ENCODE data around the gene FNDC4.
"Not testable (repeated sequence)": the region's sequence is repeated elsewhere in the genome, so short reads cannot be mapped to it uniquely, and the experiment has no call there.

FNDC4 gene, protein sequence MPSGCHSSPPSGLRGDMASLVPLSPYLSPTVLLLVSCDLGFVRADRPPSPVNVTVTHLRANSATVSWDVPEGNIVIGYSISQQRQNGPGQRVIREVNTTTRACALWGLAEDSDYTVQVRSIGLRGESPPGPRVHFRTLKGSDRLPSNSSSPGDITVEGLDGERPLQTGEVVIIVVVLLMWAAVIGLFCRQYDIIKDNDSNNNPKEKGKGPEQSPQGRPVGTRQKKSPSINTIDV

DNA sequence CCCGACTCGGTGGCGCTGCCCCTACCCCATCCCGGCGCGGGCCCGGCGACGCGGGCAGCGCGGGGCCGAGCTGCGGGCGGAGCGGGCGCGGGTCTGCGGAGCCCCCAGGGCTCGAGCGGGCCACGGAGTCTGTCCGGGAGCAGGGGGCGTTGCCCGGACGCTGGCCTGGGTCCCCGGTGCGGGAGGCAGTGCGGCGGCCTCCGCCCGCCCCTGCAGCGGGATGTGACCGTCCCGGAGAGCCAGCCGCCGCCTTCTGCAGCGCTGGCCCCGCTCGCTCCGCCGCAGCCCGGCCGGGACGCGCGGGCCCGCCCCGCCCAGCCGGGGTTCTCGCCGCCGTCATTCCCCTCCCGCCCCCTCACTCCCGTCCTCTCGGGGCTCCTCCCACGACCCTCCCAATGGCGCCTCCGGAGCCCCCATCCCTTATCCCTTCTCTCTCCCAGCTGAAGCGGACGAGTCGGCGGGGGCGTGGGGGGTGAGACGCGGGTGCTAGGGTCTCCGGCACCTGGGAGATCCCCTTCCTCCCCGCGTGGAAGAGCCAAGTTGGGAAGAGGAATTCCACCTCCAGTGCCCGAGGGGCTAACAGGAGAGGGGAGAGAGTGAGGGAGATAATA, at the start of gene FNDC4:
FNDC4 (minus strand) TSS at position 257 of the 611 bp plus-strand sequence. CDS start 521 bp downstream, outside the sequence.
- no peak for DNase-seq

DNA sequence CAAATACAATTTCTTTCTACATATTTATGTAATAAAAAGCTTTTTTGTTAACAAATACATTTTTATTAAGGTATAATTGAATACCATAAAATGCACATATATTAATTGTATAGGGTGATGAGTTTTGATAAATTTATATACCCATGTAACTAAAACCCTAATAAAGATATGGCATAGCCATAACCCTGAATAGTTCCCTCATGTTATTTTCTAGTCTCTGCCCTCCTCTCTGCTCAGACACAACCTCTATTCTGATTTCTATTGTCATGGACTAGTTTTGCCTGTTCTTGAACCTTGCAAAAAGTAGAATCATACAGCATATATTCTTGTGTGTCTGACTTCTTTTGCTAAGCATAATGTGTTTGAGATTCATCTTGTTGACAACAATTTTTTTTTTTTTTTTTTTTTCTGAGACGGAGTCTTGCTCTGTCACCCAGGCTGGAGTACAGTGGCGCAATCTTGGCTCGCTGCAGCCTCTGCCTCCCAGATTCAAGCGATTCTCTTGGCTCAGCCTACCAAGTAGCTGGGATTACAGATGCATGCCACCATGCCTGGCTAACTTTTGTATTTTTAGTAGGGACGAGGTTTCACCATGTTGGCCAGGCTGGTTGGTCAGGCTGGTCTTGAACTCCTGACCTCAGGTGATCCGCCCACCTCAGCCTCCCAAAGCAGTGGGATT, 49.3 kb upstream of the FNDC4 start:
- DNase-seq: no peak

DNA sequence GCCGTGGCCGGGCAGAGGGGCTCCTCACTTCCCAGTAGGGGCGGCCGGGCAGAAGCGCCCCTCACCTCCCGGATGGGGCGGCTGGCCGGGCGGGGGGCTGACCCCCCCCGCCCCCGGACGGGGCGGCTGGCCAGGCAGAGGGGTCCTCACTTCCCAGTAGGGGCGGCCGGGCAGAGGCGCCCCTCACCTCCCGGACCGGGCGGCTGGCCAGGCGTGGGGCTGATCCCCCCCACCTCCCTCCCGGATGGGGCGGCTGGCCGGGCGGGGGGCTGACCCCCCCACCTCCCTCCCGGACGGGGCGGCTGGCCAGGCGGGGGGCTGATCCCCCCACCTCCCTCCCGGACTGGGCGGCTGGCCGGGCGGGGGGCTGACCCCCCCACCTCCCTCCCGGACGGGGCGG, 44.6 kb upstream of the FNDC4 start:
- DNase-seq: not testable (repeated sequence)

DNA sequence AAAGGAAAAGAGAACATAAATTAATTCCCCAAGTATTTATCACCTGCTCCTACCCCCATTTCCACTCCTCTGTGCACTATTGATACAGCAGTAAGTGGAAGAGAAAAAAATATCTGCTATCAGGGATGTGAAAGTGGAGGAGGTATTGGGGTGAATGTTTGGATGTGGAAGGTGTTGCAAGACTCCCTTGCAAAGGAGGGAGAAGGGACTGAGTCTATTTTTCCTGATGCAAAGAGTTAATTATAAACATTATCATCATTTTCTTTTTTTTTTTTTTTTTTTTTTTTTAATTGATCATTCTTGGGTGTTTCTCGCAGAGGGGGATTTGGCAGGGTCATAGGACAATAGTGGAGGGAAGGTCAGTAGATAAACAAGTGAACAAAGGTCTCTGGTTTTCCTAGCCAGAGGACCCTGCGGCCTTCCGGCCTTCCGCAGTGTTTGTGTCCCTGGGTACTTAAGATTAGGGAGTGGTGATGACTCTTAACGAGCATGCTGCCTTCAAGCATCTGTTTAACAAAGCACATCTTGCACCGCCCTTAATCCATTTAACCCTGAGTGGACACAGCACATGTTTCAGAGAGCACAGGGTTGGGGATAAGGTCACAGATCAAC, 43.9 kb upstream of the FNDC4 start:
- not testable (repeated sequence) for DNase-seq

DNA sequence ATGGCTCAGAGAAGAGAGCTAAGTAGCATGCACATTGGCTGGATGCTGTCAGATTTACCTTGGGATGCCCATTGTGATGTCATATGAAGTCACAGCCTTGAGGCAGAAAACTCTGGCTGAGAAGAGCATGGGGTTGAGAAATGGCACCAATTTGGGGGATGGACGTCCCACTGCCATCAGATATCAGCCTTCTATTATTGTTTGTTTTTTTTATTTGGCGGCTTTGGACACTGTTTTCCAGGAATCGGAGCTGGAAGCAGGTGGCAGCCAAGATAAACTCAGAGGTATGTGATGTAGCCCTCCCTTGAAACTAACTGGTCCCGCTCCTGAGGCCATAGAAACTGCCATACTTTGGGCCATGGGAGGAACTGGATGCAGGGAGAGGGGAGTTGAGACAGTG, 42.3 kb upstream of the FNDC4 start:
- DNase-seq: no peak

DNA sequence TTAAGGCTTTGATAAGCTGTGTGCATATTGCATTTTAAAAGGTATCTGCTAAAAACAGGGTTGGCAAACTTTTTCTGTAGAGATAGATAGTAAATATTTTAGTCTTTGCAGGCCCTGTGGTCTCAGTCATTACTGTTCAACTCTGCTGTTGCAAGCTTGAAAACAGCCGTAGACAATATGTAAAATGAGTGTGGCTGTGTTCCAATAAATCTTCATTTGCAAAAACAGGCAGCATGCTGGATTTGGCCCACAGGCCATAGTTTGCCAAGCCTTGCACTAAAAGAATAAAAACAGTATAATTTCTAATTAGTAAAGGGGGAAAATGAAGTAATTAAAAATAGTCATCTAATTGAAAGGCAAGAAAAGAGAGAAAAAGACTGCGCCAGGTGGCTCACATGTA, 37.0 kb upstream of the FNDC4 start:
- no peak for DNase-seq

DNA sequence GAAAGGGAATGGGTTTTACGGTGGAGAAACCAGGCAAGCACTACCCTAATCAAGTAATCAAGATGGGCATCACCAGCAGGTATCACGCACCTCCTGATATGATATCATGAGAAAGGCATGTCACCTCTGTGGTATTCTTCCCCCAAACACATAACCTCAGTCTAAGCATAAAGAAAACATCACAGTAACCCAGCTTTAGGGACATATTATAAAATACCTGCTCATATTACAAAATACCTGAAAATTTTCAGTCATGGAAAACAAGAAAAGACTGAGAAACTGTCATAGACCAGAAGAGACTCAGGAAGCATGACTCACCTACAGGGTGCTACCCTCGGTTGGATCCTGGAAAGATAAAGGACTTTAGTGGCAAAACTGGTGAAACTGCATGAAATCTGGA, 32.2 kb upstream of the FNDC4 start:
- no peak for DNase-seq

DNA sequence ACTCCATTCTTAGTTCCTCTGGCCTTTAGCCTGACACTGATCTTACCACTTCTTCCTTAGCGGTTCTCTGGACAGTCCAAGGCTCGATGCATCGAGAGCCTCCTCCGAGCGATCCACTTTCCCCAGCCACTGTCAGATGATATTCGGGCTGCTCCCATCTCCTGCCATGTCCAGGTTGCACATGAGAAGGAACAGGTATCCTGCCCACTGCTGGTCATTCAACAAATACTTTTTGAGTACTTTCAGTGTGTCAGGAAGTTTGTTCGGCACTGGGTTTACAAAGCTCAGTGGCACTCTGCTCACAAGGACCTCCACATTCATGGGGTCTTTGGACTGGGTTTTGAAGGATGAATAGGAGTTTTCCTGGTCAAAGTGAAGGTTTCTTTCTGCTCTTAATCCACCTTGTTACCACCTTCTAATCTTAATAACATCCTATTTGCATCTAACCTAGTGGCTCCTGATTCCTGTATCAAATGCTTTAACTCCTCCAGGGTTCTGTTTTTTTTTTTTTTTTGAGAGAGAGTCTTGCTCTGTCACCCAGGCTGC, 27.5 kb upstream of the FNDC4 start:
- no peak for DNase-seq

DNA sequence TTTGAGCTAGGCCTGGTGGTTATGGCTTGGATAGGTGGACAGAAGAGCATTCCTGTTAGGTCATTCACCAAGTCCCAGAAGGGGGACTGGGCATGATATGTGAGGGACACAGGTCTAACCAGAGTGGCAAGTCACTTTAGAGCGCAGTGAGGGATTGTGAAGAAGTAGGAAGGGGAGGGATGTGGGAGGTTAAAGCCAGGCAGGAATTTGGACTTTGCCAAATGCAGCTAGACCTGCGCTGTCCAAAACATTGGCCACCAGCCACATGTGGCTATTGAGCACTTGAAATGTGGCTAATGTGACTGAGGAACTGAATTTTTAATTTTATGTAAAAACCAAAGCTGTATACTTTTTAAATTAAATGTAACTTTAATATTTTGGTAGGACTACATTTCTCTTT, 25.3 kb upstream of the FNDC4 start:
- DNase-seq: no peak

DNA sequence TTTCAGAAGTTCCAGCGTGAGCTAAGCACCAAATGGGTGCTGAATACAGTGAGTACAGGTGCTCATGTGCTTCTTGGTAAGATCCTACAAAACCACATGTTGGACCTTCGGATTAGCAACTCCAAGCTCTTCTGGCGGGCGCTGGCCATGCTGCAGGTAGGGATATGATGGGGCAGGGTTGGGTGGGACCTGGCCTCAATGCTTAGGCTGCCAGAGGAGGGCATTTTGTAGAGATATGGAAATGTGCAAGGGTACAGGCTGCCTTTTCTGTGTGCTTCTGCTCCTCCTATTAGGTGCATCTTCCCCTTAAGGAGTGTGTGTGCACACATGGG, 23.7 kb upstream of the FNDC4 start:
- no peak for DNase-seq

DNA sequence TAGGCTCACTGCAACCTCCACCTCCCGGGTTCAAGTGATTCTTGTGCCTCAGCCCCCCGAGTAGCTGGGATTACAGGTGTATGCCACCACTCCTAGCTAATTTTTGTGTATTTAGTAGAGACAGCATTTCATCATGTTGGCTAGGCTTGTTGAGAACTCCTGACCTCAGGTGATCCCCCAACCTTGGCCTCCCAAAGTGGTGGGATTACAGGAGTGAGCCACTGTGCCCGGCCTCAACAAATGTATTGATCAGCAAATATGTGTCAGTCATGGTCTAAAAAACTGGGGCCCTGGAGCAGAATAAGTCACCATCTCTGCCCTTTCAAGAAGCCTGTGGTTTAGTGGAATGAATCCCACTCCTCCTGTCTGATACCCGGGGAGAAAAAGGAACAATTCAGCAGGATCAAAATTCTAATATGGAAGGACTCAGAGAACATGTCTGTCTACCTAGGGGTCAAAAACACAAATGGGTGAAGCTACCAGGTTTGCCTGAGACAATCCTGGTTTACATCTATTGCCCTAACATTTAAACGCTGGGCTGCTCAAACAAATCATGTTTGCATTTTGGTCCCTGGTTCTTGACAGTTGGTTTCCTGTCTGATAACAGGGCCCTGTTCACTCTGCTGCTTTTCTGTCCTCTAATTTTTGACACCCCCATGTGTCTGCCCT, 23.2 kb upstream of the FNDC4 start:
- DNase-seq: no peak

DNA sequence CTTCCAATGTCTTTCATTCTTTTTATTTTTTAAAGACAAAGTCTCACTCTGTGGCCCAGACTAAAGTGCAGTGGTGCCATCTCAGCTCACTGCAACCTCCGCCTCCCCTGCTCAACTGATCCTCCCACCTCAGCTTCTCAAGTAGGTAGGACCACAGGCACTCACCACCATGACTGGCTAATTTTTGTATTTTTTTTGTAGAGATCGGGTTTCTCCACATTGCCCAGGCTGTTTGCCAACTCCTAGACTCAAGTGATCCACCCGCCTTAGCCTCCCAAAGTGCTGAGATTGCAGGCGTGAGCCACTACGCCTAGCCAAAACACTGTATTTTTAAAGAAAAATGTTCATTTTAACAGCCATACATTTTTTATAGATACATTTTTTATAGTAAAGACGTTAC, 14.3 kb upstream of the FNDC4 start:
- DNase-seq: no peak

DNA sequence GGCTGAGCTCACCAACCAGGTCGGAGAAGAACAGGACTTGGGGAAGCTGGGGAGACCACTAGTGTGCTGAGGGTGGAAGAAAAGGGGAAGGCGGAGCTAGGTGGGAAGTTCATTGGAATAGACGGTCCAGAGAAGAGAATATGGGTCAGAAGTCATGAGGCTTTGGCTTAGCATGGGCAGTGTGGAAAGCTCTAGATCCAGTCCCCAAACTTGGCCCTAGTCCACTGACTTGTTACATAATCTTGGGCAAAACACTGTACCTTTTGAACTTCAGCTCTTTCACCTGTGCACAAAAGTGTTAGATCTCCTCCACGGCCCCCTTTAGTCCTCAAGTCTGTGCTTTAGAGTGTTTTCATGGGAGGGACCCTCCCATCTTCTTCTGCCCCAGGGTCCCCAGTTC, 12.3 kb upstream of the FNDC4 start:
- DNase-seq: no peak

DNA sequence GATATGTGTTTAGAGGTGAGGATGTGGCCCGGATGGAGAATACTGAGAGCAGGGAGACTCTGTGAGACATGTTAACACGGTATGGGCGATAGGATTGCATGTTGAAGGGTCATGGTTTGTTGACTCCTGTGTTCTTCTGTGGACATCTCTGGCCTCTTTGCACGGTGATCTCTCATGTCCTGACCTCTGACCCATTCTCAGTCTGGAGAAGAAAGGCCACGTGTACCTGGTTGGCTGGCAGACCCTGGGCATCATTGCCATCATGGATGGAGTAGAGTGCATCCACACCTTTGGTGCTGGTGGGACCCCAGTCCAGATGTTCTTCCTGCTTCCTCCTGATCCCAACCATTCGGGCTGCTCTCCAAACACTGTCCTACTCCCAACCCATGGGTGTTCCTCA, 11.6 kb upstream of the FNDC4 start:
- no peak for DNase-seq

DNA sequence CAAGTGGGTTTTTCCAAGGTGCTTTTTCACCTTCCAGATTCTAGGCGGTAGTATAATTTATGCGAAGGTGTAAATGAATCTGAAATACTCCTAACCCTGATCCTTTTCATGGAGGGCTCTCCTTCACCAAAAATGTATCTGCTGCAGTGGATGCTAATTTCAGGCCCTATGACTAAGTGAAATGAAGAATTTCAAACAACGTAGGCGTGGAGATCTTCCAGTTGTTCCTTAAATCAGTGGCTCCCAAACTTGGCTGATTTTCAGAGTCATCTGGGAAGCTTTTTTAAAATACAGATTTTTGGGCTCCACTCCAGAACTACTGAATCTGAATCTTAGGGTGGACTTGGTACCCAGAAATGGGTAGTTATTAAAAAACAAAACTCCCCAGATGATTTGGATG, 7.1 kb upstream of the FNDC4 start:
- no peak for DNase-seq

DNA sequence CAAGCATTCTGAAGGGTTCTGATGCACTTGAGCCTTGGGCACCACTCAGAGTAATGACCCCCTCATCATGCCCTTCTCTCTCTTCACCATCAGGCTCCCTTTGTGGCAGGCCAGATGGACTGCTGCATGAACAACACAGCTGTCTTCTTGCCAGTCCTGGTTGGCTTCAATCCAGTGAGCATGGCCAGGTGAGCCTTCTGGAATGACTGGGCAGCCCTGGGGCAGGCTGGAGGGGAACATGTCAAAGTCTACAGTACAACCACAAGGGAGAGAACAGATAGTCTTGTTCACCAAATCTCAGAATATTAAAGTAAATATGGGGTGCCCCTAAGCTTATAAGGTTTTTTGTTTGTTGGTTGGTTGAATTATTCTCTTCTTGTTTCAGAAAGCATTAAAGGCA, 6.0 kb upstream of the FNDC4 start:
- DNase-seq: no peak

DNA sequence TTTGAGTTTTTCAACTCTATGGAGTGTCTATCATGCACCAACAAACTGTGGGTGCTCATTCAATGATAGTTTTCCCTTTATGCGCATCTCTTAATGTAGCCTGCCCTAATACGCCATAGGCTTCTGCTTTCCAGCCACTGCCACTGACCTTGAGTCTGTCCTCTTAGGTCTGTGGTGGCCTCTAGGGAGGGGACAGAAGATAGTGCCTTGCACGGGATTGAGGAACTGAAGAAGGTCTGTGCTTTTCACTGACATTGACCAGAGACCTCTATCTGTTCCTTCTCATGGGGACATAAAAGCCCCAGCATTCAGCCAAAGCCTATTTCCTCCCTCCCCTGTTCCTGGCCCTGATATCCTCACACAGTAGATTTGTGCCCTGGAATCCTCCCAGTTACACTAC, 4.0 kb upstream of the FNDC4 start:
- no peak for DNase-seq

DNA sequence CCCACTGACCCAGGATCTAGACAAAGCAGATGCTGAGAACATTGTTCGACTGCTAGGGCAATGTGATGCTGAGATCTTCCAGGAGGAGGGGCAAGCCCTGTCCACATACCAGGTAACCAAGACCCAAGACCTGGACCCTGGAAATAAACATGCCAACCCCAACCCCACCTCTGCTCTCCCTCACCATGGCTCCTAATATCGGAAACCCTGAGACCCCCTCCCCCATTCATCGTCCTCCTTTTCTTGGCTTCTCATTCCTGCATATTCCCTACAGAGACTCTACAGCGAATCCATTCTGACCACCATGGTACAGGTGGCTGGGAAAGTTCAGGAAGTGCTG, 2.3 kb upstream of the FNDC4 start:
- DNase-seq: no peak

DNA sequence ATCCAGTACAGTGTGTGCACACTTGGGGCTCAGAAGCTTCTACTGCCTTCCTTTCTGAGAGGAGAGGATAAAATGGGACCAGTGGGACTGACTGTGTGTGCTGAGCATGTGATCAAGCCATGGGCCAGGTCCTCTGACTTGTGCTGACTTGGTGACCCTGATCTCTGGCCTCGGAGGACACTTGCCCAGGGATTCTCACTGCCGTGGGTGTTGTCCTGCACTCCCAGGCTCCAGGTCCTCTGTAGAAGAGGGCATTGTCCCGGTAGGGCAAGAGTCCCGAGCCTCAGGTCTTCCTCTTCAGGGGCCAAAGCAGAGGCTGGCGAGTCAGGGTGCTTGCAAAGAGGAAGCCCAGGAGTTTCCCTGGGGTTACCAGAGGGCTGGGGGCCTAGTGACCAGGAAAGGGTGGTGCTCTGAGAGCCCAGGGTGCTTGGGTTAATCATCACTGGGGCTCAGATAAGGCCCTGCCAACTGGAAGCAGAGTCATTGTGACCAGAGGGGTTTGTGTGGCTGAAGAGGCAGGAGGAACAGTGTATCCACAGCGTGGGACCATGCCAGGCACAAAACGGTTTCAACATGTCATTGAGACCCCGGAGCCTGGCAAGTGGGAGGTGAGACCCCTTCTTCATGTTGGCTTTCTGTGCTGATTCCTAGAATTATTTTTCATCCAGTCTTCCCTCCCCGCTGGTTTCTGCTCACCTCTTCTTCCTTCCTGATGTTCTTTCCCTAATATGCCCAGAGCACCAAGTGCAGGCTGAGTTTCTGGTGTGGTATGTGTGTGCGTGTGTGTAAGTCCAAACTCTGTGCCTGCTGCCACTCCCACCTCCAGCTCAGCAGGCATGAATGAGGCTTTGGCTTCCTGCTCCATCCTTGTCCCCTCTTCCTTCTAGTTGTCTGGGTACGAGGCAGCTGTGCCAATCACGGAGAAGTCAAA, 1.6 kb upstream of the FNDC4 start, which contains the start of gene GCKR:
GCKR (plus strand) TSS at position 483 of the 931 bp plus-strand sequence; CDS start at position 549, 66 bp downstream.
- DNase-seq: no peak

DNA sequence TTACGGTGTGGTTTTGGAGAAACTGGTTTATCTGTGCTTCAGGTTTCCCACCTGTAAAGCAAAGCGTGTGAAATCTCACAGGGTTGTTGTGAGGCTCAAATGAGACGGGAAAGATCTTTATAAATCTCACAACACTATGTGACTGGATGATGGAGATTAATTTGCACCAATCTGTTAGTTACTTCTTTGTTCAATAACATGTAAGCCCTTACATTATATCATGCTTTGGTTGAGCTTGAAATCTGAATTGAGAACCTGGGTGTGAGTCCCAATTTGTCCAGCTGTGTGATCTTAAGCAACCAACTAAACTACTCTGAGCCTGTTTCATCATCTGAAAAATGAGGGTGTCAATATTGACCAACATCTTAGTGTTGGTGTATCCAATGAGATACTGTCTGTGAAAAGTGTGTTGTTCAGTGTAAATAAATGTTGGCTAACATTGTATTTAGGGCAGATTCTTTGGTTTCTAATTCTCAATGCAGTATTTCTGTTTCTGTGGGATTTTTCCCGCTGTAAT, 898 bp upstream of the FNDC4 start:
- no peak for DNase-seq

DNA sequence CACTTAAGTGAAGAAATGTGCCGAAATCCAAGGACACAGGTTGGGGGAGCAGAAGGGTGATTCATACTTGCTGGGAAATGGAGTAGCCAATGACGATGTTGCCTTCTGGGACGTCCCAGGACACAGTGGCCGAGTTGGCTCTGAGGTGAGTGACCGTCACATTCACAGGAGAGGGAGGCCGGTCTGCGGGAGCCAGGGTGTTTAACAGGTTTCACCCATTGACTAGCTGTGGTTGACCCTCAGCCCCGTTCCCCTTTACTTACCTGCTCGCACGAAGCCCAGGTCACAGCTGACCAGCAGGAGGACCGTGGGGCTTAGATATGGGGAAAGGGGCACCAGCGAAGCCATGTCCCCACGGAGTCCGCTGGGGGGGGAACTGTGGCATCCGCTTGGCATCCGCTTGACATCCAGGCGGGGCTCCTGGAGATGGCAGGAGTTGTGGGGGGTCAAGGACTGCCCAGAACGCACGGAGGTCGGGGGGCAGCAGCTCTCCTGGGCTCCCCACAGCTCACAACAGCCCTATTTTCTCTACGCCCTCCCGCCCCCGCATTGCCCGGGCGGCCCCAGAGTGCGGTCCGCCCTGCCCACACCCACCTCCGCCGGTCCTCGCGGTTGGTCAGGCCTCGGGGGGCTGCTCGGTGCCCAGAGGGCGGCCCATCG, 586 bp downstream of the FNDC4 start:
- no peak for DNase-seq

DNA sequence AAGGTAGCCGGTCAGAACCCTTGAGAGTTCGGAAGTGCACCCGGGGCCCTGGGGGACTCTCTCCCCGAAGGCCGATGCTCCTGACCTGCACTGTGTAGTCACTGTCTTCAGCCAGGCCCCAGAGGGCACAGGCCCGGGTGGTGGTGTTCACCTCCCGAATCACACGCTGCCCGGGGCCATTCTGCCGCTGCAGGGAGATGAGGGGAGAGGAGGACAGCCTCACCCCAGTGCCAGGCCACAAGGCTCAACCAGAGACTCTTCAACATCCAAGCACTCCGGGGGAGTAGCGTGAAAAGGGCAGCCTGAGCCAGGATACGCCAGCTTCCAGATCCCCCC, 1.1 kb downstream of the FNDC4 start:
- DNase-seq: no peak
